Neural progenitor cell (in vitro differentiated cells): ENCODE data around the gene ASXL1.

Experiments
- CTCF ChIP-seq: fragments of 200-600 bp; sonication (generic); IDR thresholded peaks from 2 replicates; pipeline ENCODE4 v1.5.1; 2017; ENCODE audit warnings: antibody characterized with exemption, mild to moderate bottlenecking
- EZH2 ChIP-seq: fragments of 200-600 bp; sonication (generic); IDR thresholded peaks from 2 replicates; pipeline ENCODE4 v1.6.1; 2017; ENCODE audit warnings: antibody characterized with exemption, mild to moderate bottlenecking, moderate library complexity

DNA sequence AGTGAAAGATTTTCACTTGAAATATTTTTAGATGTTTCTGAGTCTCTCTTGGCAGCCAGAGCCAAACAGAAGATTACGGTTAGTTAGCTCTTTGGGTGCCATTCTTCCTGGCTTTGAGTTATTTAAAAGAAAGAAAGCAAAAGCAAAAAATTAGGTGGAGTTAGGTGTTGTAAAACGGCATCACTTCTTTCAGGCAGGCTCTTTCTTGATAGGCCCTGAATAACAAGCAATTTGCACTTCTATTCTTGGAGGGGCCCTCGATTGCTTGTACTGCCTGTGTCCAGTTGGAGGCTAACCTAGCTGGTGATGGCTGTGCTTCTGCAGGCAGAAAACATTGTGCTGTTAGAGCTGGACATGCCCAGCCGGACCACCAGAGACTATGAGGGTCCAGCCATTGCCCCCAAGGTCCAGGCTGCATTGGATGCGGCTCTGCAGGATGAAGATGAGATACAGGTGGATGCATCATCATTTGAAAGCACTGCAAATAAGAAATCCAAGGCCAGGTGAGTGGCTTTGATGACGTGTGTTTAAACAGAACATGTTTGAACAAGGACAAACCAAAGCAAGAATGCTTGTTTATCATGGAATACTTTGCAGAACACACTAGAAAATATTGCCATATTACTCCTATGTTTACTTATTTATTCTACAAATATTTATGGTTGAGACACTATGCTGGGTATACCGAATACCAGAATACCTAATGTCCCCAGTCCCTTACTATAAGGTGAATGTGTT, 28.1 kb upstream of the ASXL1 start:
- TF ChIP-seq CTCF, result no peak
- TF ChIP-seq EZH2, result no peak
